Measurements from ENCODE around the gene SORBS1. TPM values are rescaled to one million over a fixed set of nuclear protein-coding genes. Genes with fewer than 3 reads are reported as not detected.

SORBS1 gene
- total RNA-seq, 1 donor from 2014 or later = 221 TPM

GRCh38 chr10:95442341-95442740, 118.8 kb downstream of the SORBS1 start:
- Mint-ChIP-seq H3K9me3 (ENCODE audit: unreplicated experiment) (peaks cover 6% of the 10 kb centered on the region), H3K36me3 (ENCODE audit: unreplicated experiment) (no peaks in the 10 kb centered on the region), H3K4me3 (ENCODE audit: unreplicated experiment) (no peak overlapping the region), H3K27me3 (ENCODE audit: unreplicated experiment) (peaks cover 5% of the 10 kb centered on the region), H3K4me1 (ENCODE audit: low read depth, unreplicated experiment) (peaks cover 27% of the 10 kb centered on the region), H3K27ac (ENCODE audit: unreplicated experiment) (no peak overlapping the region)
- DNase-seq = no peak
- no peak for TF ChIP-seq CTCF (IDR thresholded peaks at IDR 0.05; ENCODE audit: partially characterized antibody, unreplicated experiment)

DNA sequence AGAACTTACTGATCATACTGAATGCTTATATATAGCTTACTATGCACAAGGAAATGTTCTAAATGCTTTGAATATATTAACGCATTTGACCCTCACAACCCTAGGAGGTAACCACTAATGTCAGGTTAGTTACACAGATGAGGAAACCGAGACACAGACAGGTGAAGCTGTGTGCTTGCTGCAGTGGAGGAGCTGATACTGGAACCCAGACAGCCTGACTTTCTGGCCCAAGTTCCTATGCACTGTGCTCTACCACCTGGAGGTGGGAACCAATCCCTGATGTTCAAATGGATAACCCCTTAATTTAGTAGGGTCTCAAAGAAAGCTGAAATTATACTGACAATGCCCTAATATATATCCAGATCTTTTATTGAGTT, 119.6 kb downstream of the SORBS1 start:
- no peak for TF ChIP-seq CTCF (IDR thresholded peaks at IDR 0.05; ENCODE audit: partially characterized antibody, unreplicated experiment)
- no peak overlapping the region for H3K4me3 Mint-ChIP-seq (ENCODE audit: unreplicated experiment)
- no peaks in the 10 kb centered on the region for H3K36me3 Mint-ChIP-seq (ENCODE audit: unreplicated experiment)
- no peak overlapping the region for H3K27ac Mint-ChIP-seq (ENCODE audit: unreplicated experiment)
- H3K4me1 Mint-ChIP-seq (ENCODE audit: low read depth, unreplicated experiment) = peaks cover 27% of the 10 kb centered on the region
- peaks cover 5% of the 10 kb centered on the region for H3K27me3 Mint-ChIP-seq (ENCODE audit: unreplicated experiment)
- peaks cover 8% of the 10 kb centered on the region for H3K9me3 Mint-ChIP-seq (ENCODE audit: unreplicated experiment)
- no peak for DNase-seq

- Mint-ChIP-seq H3K4me3 (ENCODE audit: unreplicated experiment) (no peak overlapping the region), H3K27me3 (ENCODE audit: unreplicated experiment) (peaks cover 5% of the 10 kb centered on the region), H3K27ac (ENCODE audit: unreplicated experiment) (no peak overlapping the region), H3K4me1 (ENCODE audit: low read depth, unreplicated experiment) (peaks cover 25% of the 10 kb centered on the region), H3K36me3 (ENCODE audit: unreplicated experiment) (no peaks in the 10 kb centered on the region), H3K9me3 (ENCODE audit: unreplicated experiment) (peaks cover 8% of the 10 kb centered on the region)
- no peak for DNase-seq
- TF ChIP-seq CTCF (IDR thresholded peaks at IDR 0.05; ENCODE audit: partially characterized antibody, unreplicated experiment) = no peak
Measured at GRCh38 chr10:95440756-95441546, 120.2 kb downstream of the SORBS1 start.

DNA sequence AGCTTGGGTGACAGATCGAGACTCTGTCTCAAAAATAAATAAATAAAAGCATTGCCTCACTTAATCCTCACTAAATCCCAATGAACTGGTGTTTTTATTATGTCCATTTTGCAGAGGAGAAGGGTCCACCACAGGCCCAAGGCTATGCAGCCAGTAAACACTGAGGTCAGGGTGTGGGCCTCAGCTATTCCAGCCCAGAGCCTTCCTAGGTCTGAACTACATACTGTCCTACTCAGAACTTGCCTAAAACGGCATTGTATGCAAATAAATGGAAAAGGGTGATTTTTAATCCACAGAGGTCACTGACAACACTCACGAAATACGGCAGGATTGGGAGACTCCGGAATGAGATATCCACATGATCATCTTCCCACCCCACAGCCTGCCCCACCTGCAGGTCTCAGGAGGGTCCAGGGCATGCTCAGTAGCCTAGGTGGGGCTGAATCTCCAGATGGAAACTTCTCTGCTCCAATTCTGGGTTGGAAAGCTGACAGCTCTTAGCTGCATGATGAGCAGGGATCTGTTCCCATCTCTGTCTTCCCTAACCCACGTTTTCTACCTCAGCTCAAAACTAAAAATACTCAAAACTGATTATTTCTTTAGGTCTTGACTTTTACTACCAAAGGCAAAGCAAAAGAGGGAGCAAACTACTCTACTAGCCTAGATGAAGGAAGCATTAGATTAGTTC, 121.0 kb downstream of the SORBS1 start:
- H3K4me3 Mint-ChIP-seq (ENCODE audit: unreplicated experiment) = no peak overlapping the region
- H3K27ac Mint-ChIP-seq (ENCODE audit: unreplicated experiment) = no peak overlapping the region
- TF ChIP-seq CTCF (IDR thresholded peaks at IDR 0.05; ENCODE audit: partially characterized antibody, unreplicated experiment) = no peak
- peaks cover 11% of the 10 kb centered on the region for H3K9me3 Mint-ChIP-seq (ENCODE audit: unreplicated experiment)
- H3K4me1 Mint-ChIP-seq (ENCODE audit: low read depth, unreplicated experiment) = peaks cover 25% of the 10 kb centered on the region
- H3K27me3 Mint-ChIP-seq (ENCODE audit: unreplicated experiment) = peaks cover 5% of the 10 kb centered on the region
- DNase-seq = no peak
- no peaks in the 10 kb centered on the region for H3K36me3 Mint-ChIP-seq (ENCODE audit: unreplicated experiment)

DNA sequence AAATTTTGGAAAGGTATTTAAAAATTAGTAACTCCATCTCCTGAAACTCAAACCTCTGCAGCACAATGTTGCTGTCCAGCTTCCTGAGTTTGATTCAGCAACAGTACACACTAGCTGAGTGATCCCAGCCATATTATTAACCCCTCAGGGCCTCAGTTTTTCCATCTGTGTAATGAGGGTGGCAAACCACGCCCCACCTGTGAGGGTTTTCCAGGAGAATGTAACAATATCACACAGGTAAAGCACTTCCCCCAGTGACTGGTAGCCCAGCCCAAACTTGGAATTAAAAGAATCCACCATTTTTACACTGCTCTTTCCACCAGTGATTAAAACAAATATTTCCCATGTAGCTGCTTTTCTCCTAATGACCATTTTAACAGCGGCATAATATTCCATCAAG, 122.4 kb downstream of the SORBS1 start:
- TF ChIP-seq CTCF (IDR thresholded peaks at IDR 0.05; ENCODE audit: partially characterized antibody, unreplicated experiment) = no peak
- peaks cover 15% of the 10 kb centered on the region for H3K9me3 Mint-ChIP-seq (ENCODE audit: unreplicated experiment)
- peaks cover 6% of the 10 kb centered on the region for H3K27me3 Mint-ChIP-seq (ENCODE audit: unreplicated experiment)
- no peak overlapping the region for H3K4me3 Mint-ChIP-seq (ENCODE audit: unreplicated experiment)
- DNase-seq = no peak
- H3K4me1 Mint-ChIP-seq (ENCODE audit: low read depth, unreplicated experiment) = peaks cover 31% of the 10 kb centered on the region
- no peaks in the 10 kb centered on the region for H3K36me3 Mint-ChIP-seq (ENCODE audit: unreplicated experiment)
- H3K27ac Mint-ChIP-seq (ENCODE audit: unreplicated experiment) = no peak overlapping the region

Measured in glutamatergic neuron (in vitro differentiated cells).